GM23338 (cell line): ENCODE results near the gene NME4. TPM values are rescaled to one million over a fixed set of nuclear protein-coding genes. Genes with fewer than 3 reads are reported as not detected.

Source experiments
- ATAC-seq: fragments of 200-7000 bp; cut with Tn5 transposase; 3 replicates; pipeline ENCODE4 v1.9.1; 2020
- DNase-seq: peaks from one replicate; pipeline ENCODE4 v3.0.0-alpha.2; 2015; ENCODE audit warnings: low spot score
- H2AFZ ChIP-seq: fragments of 200-600 bp; sonication (generic); 2 replicates; pipeline ENCODE4 v1.8.0; 2016; ENCODE audit warnings: antibody characterized with exemption, mild to moderate bottlenecking, moderate library complexity
- H3F3A ChIP-seq: fragments of 200-600 bp; sonication (generic); replicated peaks from 2 replicates; pipeline ENCODE4 v1.8.0; 2017; ENCODE audit warnings: antibody characterized with exemption, mixed run types, low read depth
- H3K27ac ChIP-seq: fragments of 200-600 bp; sonication (generic); 2 replicates; pipeline ENCODE4 v1.6.1; 2016; ENCODE audit warnings: low read depth
- H3K27me3 ChIP-seq: fragments of 200-600 bp; sonication (generic); 2 replicates; pipeline ENCODE4 v1.8.0; 2016; ENCODE audit warnings: mild to moderate bottlenecking, mixed run types, moderate library complexity; ENCODE audit not compliant: insufficient read depth
- H3K36me3 ChIP-seq: fragments of 200-600 bp; sonication (generic); 2 replicates; pipeline ENCODE4 v1.8.0; 2016; ENCODE audit warnings: mild to moderate bottlenecking; ENCODE audit not compliant: insufficient read depth
- H3K4me1 ChIP-seq: fragments of 200-600 bp; sonication (generic); 2 replicates; pipeline ENCODE4 v1.8.0; 2016; ENCODE audit warnings: mild to moderate bottlenecking, moderate library complexity; ENCODE audit not compliant: insufficient read depth
- H3K4me2 ChIP-seq: fragments of 200-600 bp; sonication (generic); 2 replicates; pipeline ENCODE4 v1.7.1; 2017; ENCODE audit warnings: mixed run types
- H3K4me3 ChIP-seq: fragments of 200-600 bp; sonication (generic); 2 replicates; pipeline ENCODE4 v1.6.1; 2016; ENCODE audit warnings: mixed run types
- H3K79me2 ChIP-seq: fragments of 200-600 bp; sonication (generic); replicated peaks from 2 replicates; pipeline ENCODE4 v1.8.0; 2017; ENCODE audit warnings: mild to moderate bottlenecking; ENCODE audit not compliant: insufficient read depth
- H3K9me2 ChIP-seq: fragments of 200-600 bp; sonication (generic); 2 replicates; pipeline ENCODE4 v1.8.0; 2017; ENCODE audit not compliant: insufficient read depth
- H4K20me1 ChIP-seq: fragments of 200-600 bp; sonication (generic); replicated peaks from 2 replicates; pipeline ENCODE4 v1.8.0; 2017; ENCODE audit warnings: mild to moderate bottlenecking; ENCODE audit not compliant: insufficient read depth
- H3K27ac Mint-ChIP-seq: 2 replicates; pipeline ENCODE4 v1.8.0; 2020; ENCODE audit warnings: inconsistent platforms, mild to moderate bottlenecking, moderate library complexity, mixed read lengths
- H3K27me3 Mint-ChIP-seq: 3 replicates; pipeline ENCODE4 v1.8.0; 2022; ENCODE audit warnings: low read depth, mild to moderate bottlenecking, moderate library complexity, mixed read lengths, inconsistent platforms; ENCODE audit not compliant: insufficient read depth, poor library complexity
- H3K36me3 Mint-ChIP-seq: 3 replicates; pipeline ENCODE4 v1.8.0; 2021; ENCODE audit warnings: low read depth, mild to moderate bottlenecking, inconsistent platforms, moderate library complexity, mixed read lengths
- H3K4me1 Mint-ChIP-seq: 3 replicates; pipeline ENCODE4 v1.8.0; 2020; ENCODE audit warnings: mild to moderate bottlenecking, inconsistent platforms, mixed read lengths
- H3K4me3 Mint-ChIP-seq: 3 replicates; pipeline ENCODE4 v1.8.0; 2021; ENCODE audit warnings: moderate library complexity, mild to moderate bottlenecking, inconsistent platforms, mixed read lengths
- H3K9me3 Mint-ChIP-seq: 3 replicates; pipeline ENCODE4 v1.8.0; 2020; ENCODE audit warnings: moderate library complexity, mild to moderate bottlenecking, inconsistent platforms, mixed read lengths
- CREB1 ChIP-seq: fragments of 250-450 bp; sonication (Bioruptor Pico); IDR thresholded peaks from 2 replicates; pipeline ENCODE4 v1.5.0; 2020; ENCODE audit warnings: low read depth, mild to moderate bottlenecking, moderate library complexity
- EZH2 ChIP-seq: fragments of 200-600 bp; sonication (generic); IDR thresholded peaks from one replicate; pipeline ENCODE4 v1.8.0; 2017; ENCODE audit warnings: antibody characterized with exemption, mild to moderate bottlenecking, low read depth; ENCODE audit not compliant: unreplicated experiment
- EZH2phosphoT487 ChIP-seq: fragments of 200-600 bp; sonication (generic); IDR thresholded peaks from one replicate; pipeline ENCODE4 v1.8.1; 2018; ENCODE audit warnings: antibody characterized with exemption; ENCODE audit not compliant: unreplicated experiment
- JUNB ChIP-seq: IDR thresholded peaks from one replicate; pipeline ENCODE4 v1.6.1; 2016; ENCODE audit warnings: antibody characterized with exemption; ENCODE audit not compliant: unreplicated experiment
- NANOG ChIP-seq: IDR thresholded peaks from 2 replicates; pipeline ENCODE4 v1.6.1; 2016; ENCODE audit warnings: antibody characterized with exemption, borderline replicate concordance
- POLR2AphosphoS5 ChIP-seq: IDR thresholded peaks from 2 replicates; pipeline ENCODE4 v1.6.1; 2016; ENCODE audit warnings: antibody characterized with exemption, low read depth
- STAT1 ChIP-seq: IDR thresholded peaks from one replicate; pipeline ENCODE4 v1.6.1; 2016; ENCODE audit warnings: antibody characterized with exemption; ENCODE audit not compliant: unreplicated experiment
- ZNF114 ChIP-seq: fragments of 250-450 bp; sonication (Bioruptor Pico); IDR thresholded peaks from 2 replicates; pipeline ENCODE4 v1.5.0; 2020; ENCODE audit warnings: mild to moderate bottlenecking, moderate library complexity
- ZNF331 ChIP-seq: fragments of 250-450 bp; sonication (Bioruptor Pico); IDR thresholded peaks from 2 replicates; pipeline ENCODE4 v1.5.0; 2020; ENCODE audit warnings: low read depth, mild to moderate bottlenecking, moderate library complexity
- polyA plus RNA-seq: library from polyadenylated mRNA; unstranded; fragments of >200 nt; fragmentation: Nextera tagmentation; extraction: Ambion mirVana; gene quantifications from 2 replicates; pipeline ENCODE4 v1.2.1, GENCODE V29; 2016
- total RNA-seq: library from RNA; depleted of rRNA; stranded (reverse); fragments of >200 nt; shearing (Covaris generic); gene quantifications from 2 replicates; pipeline ENCODE4 v1.2.3, GENCODE V29; 2014
- TF ChIP-seq, protein P1 (sequence below), 2 experiments: fragments of 200-600 bp in 1 of 2; sonication (generic) in 1 of 2; conservative IDR thresholded peaks; 2 replicates each; pipeline versions ENCODE4 v1.5.1 to v1.6.1; 2016 to 2017; ENCODE audit warnings: antibody characterized with exemption in 2 of 2, low read depth in 2 of 2, mild to moderate bottlenecking in 2 of 2, moderate library complexity in 1 of 2
- TF ChIP-seq, protein P2 (sequence below): IDR thresholded peaks from 2 replicates; pipeline ENCODE4 v1.6.1; 2016; ENCODE audit warnings: antibody characterized with exemption
- TF ChIP-seq, protein P3 (sequence below): fragments of 250-450 bp; sonication (Bioruptor Pico); IDR thresholded peaks from 2 replicates; pipeline ENCODE4 v1.5.0; 2020; ENCODE audit warnings: mild to moderate bottlenecking, moderate library complexity
- TF ChIP-seq, protein P4 (sequence below): IDR thresholded peaks from one replicate; pipeline ENCODE4 v1.6.1; 2018; ENCODE audit warnings: antibody characterized with exemption; ENCODE audit not compliant: unreplicated experiment

NME4 gene
- total and polyA plus RNA-seq, 2 experiments from 2014 or later, result 249 to 511 TPM

DNA sequence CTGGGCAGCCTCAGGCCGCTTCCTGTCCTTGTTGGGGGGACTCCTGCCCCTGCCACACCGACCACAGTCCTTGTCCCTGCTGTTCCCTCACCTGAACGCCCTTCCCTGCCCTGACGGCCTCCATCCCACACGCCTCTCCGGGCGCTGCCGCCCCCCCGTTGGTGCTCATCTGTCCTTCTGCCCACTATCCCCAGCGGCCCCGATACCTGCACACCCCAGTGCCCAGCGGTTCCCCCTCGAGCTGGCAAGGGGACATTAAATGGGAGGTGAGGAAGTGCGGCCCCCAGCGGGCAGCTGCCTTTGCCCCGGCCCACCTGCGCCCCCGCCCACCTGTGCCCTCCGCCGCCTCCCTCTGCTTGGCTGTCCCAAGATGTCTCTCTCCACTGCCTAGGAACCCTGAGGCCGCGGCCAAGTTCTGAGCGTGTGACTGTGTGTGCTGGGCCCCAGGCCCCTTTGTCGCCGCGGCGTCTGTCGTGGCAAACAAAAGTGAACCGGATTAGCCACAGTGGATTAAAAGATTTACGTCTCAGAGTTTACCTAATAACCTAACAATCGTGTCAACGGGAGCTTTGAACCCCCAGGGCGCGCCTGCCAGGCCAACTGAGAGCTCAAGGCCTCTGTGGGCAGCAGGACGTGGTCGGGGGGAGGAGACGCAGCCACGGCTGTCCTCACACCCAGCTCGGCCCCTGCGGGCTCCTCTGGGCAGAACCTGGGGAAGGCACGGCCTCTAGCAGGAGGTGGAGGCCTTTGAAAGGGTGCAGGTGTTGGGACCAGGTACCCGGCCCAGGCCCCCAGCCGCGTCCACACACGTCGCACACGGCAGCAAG is 36.9 kb upstream of the NME4 start:
- no peaks in the 10 kb centered on the region for H3K4me1 ChIP-seq
- ATAC-seq (no peak), DNase-seq (no peak)
- peaks cover 15% of the 10 kb centered on the region for H3K27me3 Mint-ChIP-seq
- no peak overlapping the region for H3K4me3 ChIP-seq
- no peak overlapping the region for H3K27ac ChIP-seq
- H3K4me3 Mint-ChIP-seq, result no peak overlapping the region
- H4K20me1 ChIP-seq, result no peaks in the 10 kb centered on the region
- H2AFZ ChIP-seq, result no peak overlapping the region
- no peaks in the 10 kb centered on the region for H3K9me2 ChIP-seq
- no peaks in the 10 kb centered on the region for H3K36me3 Mint-ChIP-seq
- no peaks in the 10 kb centered on the region for H3K9me3 Mint-ChIP-seq
- H3K4me2 ChIP-seq, result no peak overlapping the region
- H3K4me1 Mint-ChIP-seq, result no peaks in the 10 kb centered on the region
- 0 out of 2 replicates have a peak, but pooled peaks cover 5% of the 10 kb centered on the region for H3F3A ChIP-seq
- no peak overlapping the region for H3K27ac Mint-ChIP-seq
- no peaks in the 10 kb centered on the region for H3K36me3 ChIP-seq
- TF ChIP-seq EZH2phosphoT487 (no peak), POLR2AphosphoS5 (no peak), ZNF331 (CRISPR knock-in tag) (no peak), NANOG (no peak), ZNF114 (CRISPR knock-in tag) (no peak), STAT1 (no peak), EZH2 (no peak), JUNB (no peak), CREB1 (CRISPR knock-in tag) (no peak)
- TF ChIP-seq, protein P1, sequence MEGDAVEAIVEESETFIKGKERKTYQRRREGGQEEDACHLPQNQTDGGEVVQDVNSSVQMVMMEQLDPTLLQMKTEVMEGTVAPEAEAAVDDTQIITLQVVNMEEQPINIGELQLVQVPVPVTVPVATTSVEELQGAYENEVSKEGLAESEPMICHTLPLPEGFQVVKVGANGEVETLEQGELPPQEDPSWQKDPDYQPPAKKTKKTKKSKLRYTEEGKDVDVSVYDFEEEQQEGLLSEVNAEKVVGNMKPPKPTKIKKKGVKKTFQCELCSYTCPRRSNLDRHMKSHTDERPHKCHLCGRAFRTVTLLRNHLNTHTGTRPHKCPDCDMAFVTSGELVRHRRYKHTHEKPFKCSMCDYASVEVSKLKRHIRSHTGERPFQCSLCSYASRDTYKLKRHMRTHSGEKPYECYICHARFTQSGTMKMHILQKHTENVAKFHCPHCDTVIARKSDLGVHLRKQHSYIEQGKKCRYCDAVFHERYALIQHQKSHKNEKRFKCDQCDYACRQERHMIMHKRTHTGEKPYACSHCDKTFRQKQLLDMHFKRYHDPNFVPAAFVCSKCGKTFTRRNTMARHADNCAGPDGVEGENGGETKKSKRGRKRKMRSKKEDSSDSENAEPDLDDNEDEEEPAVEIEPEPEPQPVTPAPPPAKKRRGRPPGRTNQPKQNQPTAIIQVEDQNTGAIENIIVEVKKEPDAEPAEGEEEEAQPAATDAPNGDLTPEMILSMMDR (conservative IDR thresholded peaks at IDR 0.05; ENCODE audit: low read depth in 2 of 2), result no peak
- TF ChIP-seq, protein P2, sequence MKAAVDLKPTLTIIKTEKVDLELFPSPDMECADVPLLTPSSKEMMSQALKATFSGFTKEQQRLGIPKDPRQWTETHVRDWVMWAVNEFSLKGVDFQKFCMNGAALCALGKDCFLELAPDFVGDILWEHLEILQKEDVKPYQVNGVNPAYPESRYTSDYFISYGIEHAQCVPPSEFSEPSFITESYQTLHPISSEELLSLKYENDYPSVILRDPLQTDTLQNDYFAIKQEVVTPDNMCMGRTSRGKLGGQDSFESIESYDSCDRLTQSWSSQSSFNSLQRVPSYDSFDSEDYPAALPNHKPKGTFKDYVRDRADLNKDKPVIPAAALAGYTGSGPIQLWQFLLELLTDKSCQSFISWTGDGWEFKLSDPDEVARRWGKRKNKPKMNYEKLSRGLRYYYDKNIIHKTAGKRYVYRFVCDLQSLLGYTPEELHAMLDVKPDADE, result no peak
- TF ChIP-seq, protein P3, sequence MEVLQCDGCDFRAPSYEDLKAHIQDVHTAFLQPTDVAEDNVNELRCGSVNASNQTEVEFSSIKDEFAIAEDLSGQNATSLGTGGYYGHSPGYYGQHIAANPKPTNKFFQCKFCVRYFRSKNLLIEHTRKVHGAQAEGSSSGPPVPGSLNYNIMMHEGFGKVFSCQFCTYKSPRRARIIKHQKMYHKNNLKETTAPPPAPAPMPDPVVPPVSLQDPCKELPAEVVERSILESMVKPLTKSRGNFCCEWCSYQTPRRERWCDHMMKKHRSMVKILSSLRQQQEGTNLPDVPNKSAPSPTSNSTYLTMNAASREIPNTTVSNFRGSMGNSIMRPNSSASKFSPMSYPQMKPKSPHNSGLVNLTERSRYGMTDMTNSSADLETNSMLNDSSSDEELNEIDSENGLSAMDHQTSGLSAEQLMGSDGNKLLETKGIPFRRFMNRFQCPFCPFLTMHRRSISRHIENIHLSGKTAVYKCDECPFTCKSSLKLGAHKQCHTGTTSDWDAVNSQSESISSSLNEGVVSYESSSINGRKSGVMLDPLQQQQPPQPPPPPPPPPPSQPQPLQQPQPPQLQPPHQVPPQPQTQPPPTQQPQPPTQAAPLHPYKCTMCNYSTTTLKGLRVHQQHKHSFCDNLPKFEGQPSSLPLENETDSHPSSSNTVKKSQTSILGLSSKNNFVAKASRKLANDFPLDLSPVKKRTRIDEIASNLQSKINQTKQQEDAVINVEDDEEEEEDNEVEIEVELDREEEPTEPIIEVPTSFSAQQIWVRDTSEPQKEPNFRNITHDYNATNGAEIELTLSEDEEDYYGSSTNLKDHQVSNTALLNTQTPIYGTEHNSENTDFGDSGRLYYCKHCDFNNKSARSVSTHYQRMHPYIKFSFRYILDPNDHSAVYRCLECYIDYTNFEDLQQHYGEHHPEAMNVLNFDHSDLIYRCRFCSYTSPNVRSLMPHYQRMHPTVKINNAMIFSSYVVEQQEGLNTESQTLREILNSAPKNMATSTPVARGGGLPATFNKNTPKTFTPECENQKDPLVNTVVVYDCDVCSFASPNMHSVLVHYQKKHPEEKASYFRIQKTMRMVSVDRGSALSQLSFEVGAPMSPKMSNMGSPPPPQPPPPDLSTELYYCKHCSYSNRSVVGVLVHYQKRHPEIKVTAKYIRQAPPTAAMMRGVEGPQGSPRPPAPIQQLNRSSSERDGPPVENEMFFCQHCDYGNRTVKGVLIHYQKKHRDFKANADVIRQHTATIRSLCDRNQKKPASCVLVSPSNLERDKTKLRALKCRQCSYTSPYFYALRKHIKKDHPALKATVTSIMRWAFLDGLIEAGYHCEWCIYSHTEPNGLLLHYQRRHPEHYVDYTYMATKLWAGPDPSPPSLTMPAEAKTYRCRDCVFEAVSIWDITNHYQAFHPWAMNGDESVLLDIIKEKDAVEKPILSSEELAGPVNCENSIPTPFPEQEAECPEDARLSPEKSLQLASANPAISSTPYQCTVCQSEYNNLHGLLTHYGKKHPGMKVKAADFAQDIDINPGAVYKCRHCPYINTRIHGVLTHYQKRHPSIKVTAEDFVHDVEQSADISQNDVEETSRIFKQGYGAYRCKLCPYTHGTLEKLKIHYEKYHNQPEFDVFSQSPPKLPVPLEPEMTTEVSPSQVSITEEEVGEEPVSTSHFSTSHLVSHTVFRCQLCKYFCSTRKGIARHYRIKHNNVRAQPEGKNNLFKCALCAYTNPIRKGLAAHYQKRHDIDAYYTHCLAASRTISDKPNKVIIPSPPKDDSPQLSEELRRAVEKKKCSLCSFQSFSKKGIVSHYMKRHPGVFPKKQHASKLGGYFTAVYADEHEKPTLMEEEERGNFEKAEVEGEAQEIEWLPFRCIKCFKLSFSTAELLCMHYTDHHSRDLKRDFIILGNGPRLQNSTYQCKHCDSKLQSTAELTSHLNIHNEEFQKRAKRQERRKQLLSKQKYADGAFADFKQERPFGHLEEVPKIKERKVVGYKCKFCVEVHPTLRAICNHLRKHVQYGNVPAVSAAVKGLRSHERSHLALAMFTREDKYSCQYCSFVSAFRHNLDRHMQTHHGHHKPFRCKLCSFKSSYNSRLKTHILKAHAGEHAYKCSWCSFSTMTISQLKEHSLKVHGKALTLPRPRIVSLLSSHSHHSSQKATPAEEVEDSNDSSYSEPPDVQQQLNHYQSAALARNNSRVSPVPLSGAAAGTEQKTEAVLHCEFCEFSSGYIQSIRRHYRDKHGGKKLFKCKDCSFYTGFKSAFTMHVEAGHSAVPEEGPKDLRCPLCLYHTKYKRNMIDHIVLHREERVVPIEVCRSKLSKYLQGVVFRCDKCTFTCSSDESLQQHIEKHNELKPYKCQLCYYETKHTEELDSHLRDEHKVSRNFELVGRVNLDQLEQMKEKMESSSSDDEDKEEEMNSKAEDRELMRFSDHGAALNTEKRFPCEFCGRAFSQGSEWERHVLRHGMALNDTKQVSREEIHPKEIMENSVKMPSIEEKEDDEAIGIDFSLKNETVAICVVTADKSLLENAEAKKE (CRISPR knock-in tag), result no peak
- TF ChIP-seq, protein P4, sequence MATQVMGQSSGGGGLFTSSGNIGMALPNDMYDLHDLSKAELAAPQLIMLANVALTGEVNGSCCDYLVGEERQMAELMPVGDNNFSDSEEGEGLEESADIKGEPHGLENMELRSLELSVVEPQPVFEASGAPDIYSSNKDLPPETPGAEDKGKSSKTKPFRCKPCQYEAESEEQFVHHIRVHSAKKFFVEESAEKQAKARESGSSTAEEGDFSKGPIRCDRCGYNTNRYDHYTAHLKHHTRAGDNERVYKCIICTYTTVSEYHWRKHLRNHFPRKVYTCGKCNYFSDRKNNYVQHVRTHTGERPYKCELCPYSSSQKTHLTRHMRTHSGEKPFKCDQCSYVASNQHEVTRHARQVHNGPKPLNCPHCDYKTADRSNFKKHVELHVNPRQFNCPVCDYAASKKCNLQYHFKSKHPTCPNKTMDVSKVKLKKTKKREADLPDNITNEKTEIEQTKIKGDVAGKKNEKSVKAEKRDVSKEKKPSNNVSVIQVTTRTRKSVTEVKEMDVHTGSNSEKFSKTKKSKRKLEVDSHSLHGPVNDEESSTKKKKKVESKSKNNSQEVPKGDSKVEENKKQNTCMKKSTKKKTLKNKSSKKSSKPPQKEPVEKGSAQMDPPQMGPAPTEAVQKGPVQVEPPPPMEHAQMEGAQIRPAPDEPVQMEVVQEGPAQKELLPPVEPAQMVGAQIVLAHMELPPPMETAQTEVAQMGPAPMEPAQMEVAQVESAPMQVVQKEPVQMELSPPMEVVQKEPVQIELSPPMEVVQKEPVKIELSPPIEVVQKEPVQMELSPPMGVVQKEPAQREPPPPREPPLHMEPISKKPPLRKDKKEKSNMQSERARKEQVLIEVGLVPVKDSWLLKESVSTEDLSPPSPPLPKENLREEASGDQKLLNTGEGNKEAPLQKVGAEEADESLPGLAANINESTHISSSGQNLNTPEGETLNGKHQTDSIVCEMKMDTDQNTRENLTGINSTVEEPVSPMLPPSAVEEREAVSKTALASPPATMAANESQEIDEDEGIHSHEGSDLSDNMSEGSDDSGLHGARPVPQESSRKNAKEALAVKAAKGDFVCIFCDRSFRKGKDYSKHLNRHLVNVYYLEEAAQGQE, result no peak
- H3K27me3 ChIP-seq, result no peaks in the 10 kb centered on the region
- H3K79me2 ChIP-seq, result no peaks in the 10 kb centered on the region
